SH-SY5Y (cell line): ENCODE data around the gene HTR6.

Experiments used
- GATA2 ChIP-seq: IDR thresholded peaks from 2 replicates; pipeline ENCODE4 v1.6.1; 2011; ENCODE audit warnings: mild to moderate bottlenecking, low read depth, low read length
- GATA3 ChIP-seq: IDR thresholded peaks from 2 replicates; pipeline ENCODE4 v1.6.1; 2011; ENCODE audit warnings: low read depth, mild to moderate bottlenecking, low read length, moderate library complexity

DNA sequence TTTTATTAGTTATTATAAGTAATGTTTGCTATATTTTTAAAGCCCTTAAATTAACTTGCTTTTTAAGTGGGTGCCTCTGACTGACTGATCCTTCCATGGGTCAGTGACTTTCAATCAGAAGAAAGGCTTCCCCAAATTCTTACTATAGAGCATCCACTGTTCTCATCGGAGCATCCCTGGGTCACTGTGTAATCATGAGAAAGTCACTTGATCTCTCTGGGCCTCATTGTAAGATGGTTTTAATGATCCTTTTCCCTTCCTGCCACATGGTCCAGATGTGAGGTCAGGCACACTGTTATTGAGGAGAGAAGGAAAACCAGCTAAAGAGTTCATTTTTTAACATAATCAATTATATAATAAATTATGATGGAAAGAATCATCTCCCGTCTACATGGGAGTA is 31.6 kb upstream of the HTR6 start:
- TF ChIP-seq GATA3 (no peak), GATA2 (no peak)
